ENCODE results near the gene SYNE3.

SYNE3 gene

DNA sequence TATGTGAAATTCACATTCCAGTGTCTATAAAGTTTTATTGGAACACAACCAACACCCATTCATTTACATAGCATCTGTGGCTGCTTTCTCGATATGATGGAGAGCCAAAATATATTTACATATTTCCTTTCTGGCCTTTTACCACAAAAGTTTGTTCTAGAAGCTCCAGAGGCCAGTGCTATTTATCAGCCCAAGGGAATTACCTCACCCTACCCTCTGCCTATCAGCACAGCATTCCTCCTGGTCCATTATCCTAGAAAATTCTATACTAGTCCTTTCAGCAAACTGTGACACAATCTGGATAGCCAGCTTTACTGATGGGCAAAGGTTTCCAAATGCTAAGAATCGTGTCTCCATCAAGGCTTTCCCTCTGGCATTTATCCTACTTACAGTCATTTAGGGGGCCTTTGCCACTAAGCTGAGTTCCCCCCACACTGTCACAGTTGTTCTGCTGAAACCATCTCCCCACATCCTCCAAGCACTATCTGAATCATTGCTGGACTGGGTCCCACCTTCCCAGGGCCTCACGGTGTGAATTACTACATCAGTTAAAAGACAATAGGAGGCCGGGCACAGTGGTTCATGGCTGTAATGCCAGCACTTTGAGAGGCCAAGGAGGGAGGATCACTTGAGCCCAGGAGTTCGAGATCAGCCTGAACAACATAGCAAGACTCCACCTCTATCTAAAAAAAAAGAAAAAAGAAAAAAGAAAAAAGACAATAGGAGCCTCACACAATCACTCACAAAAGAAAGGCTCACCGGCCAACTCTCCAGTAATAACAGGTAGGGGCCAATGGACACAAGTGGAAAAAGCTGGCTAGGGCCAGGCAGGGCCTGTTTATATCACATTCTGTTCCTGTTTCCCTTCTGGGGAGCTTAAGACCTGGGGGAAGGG is 12.1 kb downstream of the SYNE3 start:
- DNase-seq (ENCODE audit: low spot score): peak; percentile 45

DNA sequence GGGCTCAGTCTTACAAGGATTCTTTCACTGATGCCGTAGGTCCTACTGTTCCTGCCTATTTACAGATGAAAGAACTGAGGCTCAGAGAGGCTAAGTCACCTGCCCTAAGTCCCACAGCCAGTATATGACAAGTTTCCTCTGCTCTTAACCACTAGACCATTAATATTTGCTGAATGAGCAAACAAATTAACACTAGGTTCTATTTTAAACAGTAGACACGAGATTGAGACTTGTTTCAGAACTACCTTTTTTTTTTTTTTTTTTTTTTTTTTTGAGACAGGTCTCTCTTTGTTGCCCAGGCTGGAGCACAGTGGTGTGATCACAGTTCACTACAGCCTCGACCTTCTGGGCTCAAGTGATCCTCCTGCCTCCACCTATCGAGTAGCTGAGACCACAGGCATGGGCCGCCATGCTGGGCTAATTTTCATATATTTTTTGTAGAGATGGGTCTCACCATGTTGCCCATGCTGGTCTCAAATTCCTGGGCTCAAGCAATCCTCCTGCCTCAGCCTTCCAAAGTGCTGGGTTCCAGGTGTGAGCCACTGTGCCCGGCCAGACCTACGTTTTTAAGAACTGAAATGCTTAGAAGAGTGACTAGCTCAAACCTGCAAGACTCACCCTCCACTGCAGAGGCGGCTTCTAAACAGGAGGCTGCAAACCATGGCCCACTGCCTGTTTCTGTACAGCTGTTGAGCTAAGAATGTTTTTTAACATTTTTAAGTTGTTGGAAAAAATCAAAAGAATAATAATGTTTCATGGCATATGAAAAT is 12.9 kb downstream of the SYNE3 start:
- DNase-seq (ENCODE audit: low spot score): no peak

DNA sequence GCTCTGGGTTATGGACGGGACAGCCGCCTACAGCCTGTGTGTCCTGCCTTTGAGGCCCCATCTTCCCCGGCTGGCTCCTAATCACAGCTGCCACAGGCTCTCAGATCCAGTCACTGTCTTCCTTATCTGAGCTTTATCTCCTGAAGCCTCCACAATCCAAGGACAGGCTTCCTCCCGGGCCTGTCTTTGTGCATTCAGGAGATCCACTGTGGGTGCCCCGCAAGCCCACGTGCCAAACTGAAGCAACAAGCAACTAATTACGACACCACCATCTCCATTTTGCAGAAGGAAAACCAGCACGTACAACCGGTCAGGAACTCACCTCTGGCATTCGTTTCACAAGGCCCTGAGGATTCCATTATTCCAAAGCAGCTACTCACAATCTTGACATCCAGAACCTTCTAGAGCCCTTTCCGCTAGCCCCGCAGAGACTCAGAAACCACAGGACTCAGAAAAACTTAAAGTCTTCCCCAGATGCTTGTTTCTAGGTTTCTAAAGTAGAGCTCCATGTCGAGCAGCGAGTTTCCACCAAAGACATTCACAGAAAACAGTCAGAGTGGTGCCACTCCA is 14.0 kb downstream of the SYNE3 start:
- DNase-seq (ENCODE audit: low spot score): no peak

DNA sequence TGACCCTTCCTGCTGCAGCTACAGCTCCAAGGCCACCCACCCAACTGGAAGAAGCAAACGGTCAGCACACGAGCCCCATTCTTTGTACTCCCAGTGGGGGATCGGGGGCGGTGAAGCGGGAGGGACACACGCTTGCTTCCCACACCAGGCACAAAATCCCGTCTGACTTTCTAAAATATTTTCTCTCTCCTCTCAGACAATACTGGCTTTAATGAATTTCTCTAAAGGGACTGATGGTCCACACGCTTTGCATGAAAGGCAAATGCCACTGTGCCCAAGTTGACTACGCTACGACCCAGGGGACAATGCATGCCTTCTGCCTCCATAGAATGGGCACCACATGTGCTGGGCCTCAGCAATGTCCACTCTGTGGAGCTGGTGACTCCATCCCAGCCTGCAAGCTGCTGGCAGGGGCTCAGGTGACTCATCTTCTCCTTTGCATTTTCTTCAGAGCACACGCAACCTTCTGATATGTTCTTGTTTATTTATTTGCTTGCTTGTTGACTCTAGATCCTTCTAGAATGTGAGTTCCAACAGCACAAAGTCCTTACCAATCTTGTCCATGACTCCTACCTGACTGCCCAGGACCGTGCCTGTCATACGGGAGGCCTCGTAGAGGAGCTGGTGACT is 15.6 kb downstream of the SYNE3 start:
- DNase-seq (ENCODE audit: low spot score): peak; percentile 79

DNA sequence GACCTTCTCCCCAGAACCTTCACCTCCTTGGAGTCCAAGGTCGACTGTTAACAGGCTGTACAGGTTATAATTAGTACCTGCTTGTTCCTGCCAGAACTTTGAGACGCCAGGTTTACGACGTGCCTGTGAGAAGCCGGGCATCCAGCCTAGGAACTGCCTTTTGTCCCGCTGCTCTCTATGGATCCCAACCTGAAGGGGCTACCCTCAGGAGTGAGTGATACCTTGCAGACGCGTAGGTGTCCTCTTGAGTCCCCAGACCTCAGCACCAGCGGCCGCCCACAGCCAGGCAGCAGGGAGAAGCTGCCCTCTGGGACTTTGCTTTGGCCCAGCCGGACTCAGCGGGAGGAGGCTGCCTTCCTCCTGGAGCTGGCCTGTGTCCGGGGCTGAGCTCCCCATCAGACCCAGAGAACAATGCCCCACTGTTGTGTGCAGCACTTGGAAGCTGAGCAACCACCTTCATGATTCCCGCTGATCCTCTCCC is 16.2 kb downstream of the SYNE3 start:
- DNase-seq (ENCODE audit: low spot score): no peak

DNA sequence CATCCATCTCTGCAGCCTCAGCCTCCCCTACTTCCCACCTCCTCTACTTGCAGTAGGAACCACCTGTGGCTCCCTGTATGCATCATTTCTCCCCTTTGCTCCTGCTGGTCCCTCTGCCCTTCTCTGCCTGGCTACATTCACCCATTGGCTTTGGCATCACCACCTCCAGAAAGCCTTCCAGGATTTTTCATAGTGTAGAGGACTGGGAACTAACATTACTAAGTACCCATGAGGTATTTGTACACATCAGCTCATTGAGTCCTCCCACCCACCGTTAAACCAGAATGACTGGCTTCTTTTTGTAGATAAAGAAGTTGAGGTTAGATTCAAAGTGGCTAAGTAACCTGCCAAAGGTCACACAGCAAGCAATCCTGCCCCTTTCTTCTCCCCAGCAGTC is 17.1 kb downstream of the SYNE3 start:
- DNase-seq (ENCODE audit: low spot score): no peak

DNA sequence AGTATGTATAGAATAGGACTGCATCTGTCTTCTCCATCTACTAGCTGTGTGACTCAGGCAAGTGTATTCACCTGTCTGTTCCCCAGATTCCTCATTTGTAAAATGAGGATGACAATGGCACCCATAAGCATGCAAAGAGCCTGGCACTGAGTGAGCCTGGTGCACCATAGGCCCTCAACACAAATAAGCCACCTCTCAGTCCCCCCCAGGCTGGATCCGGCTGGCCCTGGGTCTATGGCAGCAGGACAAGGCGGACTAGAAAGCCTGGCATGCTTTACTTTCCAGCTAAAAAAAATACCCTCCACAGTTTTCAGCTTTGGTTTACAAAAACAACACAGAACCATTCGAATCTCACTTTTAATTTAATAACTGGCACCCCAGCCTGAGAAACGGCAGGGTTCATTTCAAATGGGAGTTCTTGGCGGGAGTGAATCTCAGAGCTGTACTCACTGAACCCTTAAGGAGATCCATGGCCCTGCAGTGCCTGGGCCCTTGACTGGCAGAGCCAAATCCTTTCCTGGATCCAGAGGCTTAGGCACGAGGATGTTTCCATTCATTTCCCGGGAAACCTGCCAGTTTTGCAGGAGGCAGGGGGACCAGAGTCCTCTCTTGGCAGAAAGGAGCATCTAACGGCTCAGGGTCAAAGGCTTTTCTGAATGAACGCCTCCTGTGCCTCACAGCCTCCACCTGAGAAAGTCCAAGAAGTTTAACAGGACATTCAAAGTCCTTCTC is 17.7 kb downstream of the SYNE3 start:
- DNase-seq (ENCODE audit: low spot score): peak; percentile 26

DNA sequence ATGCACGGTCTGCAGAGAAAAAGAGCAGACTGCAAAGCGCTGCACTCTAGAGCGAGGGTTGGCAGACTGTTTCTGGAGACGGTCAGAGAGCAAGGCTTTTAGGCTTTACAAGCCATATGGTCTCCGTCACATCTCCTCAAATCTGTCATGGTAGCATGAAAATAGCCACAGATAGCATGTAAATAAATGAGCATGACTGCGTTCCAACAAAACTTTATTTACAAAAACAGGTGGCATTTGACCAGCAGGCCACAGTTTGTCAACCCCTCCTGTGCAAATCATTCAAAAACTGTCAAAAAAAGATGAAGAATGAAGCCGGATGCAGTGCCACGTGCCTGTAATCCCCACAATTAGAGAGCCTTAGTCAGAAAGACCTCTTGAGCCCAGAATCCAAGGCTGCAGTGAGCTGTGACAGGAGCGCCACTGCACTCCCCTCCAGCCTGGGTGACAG is 18.9 kb downstream of the SYNE3 start:
- no peak for DNase-seq (ENCODE audit: low spot score)

DNA sequence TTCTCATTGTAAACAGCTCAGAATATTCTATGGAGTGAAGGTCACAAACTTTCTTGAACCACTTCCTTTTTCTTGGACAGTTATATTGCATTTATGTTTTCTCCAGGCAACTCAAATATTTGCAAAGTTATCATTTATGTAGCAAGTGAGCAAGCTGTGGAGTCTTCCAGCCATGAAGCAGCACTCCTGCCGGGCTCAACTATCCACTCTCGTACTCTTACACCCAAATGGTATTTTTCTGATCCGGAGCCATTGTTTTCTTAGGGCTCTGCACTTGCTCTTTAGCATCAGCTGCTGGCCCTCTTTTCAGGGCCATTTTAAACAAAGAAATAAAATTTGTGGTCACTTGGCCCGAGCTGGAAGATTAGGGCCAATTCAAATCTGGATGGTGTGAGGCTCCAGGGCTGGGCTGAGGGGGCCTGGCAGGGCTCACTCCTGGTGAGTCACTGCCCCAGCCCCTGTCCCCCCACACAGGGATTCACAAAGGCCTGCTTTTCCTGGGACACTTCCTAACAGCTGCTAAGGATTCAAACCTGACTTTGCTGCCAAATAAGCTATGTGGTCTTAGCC is 19.7 kb downstream of the SYNE3 start:
- peak; percentile 25 for DNase-seq (ENCODE audit: low spot score)

DNA sequence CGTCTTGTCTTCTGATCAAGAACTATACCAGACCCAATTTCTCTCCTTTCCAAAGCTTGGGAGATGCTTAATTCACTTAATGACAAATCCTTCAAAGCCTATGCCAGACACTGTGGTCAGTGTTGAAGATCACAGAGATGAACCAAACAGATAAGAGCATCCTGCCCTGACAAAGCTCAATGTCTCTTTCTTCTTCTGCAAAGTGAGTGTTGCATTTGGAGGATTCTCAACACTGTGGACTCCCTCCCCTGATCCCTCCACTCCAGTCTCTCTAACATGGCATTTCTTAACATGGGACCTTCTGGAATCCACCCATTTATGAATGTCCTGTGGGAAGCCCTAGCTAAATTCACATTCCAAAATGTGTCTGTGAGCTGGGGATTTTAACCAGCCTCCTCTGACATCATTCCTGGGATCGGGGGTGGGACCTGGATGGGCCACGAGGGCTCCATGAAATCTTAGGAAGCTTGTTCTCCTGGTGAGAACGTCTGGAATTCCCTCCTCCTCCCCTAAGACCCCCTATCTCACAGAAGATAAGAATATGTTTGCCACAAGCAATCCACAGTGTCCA is 20.3 kb downstream of the SYNE3 start:
- no peak for DNase-seq (ENCODE audit: low spot score)

DNA sequence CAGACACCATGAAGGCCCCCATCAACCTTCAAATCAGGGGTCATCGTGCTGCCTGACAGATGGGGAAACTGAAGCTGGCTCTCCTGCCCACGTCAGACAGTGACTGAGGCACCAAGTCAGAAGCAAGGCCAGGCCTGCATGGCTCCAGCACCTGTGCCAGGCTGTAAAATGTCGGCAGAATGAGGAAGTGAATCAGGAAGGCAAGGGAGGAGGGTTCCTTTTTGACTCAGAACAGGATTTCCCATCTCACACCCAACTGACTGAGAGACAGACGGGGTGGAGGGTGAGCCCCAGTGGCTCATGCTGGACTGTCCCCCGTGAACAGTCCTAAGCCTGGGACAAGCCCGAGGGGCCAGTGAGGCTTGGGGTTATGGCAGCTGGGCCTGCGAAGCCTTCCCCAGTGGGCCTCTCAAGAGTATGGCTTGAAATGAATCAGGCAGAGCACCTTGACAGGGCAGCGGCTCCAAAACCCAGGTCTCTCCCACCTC is 20.9 kb downstream of the SYNE3 start:
- no peak for DNase-seq (ENCODE audit: low spot score)

DNA sequence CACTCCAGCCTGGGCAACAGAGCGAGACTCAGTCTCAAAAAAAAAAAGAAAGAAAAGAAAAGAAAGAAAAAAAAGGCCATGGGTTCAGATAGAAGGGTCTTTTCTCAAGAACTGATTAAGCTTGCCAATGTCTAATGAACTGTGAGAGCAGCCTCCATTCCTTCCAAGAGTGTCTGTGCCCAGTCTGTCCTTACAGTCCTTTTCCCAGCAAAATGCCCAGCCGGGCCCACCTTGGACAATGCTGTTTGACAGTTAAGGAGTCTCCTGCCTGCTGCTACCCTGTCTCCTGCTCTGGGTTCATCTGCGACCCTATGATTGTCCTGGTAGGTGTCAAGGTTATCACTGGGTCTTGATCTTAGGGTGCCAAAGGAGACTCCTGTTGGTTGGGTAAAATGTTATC is 21.4 kb downstream of the SYNE3 start:
- DNase-seq (ENCODE audit: low spot score): no peak

DNA sequence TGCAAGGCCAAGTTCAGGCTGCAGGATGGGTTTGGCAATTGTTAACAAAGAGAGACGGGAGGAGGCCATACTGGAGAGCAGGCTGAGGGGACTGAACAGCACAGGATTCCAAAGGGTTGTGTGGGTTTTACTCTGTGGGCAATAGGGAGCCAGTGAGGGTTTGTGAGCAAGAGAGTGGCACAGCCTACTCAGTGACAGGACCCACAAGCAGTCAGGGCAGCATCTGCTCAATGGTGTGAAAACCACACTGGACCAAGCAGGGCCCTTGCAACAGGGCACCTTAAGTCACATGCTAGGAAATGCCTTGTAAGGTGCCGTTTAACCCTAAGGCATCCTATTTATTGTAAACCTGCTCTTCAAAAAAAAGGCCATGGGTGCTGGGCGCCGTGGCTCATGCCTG is 22.0 kb downstream of the SYNE3 start:
- no peak for DNase-seq (ENCODE audit: low spot score)

DNA sequence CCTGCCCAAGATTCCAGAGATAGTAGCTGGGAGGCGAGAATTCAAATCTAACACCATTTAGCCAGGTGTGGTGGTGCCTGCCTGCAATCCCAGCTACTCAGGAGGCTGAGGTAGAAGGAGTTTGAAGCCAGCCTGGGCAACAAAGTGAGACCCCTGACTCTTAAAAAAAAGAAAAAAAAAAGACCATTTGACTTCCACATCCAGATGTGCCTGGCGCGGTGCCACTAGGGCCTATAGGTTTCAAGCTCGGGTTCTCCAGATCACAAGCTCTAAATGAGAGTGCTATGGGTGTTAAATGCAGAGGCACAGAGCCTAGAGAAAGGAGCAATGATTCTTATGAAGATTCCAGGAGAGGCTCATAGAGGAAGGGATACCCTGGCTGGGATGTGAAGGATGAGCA is 22.5 kb downstream of the SYNE3 start:
- no peak for DNase-seq (ENCODE audit: low spot score)

DNA sequence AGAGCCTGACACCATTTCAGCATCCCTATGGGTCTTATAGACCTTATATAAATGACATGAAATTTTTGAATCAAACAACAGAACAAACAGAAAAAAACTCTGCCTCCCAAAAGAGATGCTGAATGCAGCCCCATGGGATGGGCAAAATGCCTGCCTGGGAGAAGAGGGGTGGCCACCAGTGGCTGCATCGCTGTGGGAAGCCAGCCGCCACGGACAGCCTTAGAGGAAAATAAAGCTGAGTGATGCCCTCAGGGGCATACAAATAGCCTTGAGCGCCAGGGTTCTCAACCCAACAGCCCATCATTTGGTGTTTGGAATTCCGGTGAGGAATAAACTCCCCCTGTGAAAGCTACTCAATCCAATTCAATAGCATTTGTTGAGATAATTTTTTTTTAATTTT is 22.9 kb downstream of the SYNE3 start:
- DNase-seq (ENCODE audit: low spot score): no peak

DNA sequence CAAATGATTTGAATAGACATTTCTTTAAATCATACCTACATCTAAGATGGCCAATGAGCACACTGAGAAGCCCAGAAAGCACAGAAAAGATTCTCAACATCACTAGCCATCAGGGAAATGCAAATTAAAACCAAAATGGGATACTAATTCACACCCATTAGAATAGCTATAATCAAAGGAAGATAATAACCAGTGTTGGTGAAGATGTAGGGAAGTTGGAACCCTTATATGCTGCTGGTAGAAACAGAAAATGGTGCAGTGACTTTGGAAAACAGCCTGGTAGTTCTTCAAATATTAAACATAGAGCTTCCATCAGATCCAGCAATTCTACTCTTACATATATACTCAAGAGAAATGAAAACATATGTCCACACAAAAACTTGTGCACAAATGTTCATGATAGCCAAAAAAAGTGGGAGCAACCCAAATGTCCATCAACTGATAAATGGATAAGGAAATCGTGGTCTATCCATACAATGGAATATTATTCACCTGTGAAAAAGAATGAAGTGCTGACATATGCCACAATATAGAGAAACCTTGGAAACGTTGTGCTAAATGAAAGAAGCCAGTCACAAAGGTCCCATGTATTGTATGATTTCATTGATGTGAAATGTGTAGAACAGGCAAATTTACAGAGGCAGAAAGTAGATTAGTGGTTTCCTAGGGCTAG is 24.4 kb downstream of the SYNE3 start:
- no peak for DNase-seq (ENCODE audit: low spot score)

DNA sequence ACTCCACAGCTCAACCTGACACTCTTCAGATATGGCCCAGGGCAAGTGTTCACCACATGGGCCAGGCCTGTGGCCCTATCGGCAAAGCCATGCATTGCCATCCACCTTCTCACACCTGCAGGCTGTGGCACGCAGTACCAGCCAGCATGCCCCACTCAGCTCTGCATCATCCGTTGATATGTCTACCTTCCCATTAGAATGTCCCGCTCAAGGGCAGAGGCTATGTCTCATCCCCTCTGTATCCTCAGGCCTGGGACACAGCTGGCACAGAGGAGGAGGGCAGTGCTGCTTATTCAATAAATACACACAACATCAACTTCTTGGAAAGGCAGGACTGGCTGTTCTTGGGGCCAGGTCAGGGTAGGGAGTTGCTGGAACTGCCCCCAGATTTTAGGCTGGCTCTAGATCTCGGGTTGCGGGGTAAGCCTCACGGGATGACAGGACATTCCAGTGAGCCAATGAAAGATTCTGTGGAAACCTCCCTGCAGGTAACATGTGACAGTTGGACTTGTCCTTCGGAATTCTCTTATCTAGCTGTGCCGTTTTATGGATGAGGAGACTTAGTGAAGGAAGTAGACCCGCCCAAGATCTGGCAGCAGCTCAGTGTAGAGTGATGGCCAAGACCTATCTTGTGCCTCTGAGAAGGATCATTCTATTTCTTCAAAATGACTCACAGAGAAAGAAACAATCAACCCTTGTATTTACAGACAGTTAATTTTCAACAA is 25.6 kb downstream of the SYNE3 start:
- no peak for DNase-seq (ENCODE audit: low spot score)

DNA sequence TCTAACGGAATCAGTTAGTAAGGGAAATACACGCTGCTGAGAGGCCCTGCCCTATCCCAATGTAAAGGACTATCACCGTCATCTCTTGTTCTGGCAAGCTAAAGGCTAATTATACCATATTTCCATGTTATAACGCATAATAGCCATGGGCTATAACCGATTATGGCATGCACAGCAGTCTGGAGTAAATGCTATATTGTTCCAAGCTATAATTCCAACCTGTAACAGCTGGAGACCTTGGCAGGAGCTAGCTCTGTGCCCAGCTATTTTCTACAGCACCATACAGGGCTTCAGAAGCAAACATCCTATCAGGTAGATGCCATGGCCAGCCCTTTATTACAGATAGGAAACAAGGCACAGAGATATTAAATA is 26.3 kb downstream of the SYNE3 start:
- no peak for DNase-seq (ENCODE audit: low spot score)

Measured in AG08396 (cell line).